C4-2B (cell line): Measurements from ENCODE around the gene KRTAP12-2.

Experiments used
- ZFX ChIP-seq: fragments of 450-650 bp; IDR thresholded peaks from 2 replicates; pipeline ENCODE4 v1.6.1; 2017
- TF ChIP-seq, protein P1 (sequence below): fragments of 450-650 bp; conservative IDR thresholded peaks from 2 replicates; pipeline ENCODE4 v1.5.1; 2017; ENCODE audit warnings: mild to moderate bottlenecking

DNA sequence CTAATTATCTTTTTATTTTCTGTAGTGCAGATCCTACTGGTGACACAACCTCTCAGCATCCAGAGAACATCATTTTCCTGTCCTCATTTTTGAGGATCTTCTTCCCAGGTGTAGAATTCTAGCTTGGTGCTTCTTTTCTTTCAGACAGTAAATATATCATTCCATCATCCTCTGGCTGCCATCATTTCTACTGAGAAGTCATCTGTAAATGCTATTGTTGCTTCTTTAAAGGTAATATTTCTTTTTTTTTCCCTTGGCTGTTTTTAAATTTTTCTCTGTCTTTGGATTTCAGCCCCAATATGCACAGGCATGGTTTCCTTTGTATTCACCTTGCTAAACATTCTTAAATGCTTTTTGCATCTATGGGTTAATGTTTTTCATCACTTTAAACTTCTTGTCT, 43.2 kb downstream of the KRTAP12-2 start:
- TF ChIP-seq, protein P1, sequence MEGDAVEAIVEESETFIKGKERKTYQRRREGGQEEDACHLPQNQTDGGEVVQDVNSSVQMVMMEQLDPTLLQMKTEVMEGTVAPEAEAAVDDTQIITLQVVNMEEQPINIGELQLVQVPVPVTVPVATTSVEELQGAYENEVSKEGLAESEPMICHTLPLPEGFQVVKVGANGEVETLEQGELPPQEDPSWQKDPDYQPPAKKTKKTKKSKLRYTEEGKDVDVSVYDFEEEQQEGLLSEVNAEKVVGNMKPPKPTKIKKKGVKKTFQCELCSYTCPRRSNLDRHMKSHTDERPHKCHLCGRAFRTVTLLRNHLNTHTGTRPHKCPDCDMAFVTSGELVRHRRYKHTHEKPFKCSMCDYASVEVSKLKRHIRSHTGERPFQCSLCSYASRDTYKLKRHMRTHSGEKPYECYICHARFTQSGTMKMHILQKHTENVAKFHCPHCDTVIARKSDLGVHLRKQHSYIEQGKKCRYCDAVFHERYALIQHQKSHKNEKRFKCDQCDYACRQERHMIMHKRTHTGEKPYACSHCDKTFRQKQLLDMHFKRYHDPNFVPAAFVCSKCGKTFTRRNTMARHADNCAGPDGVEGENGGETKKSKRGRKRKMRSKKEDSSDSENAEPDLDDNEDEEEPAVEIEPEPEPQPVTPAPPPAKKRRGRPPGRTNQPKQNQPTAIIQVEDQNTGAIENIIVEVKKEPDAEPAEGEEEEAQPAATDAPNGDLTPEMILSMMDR = no peak
- TF ChIP-seq ZFX = no peak
